ACHN (cell line): Measurements from ENCODE around the gene ITGBL1.

Experiments
- DNase-seq: peaks from one replicate; pipeline ENCODE4 v3.0.0-alpha.2; 2015
- in situ Hi-C: cut with HindIII; loops from 2 replicates; pipeline ENCODE4 v1.10.0; 2017; ENCODE audit warnings: low sequenced_read_pairs, low pct_ligation_motif_present, low pct_unique_long_range_greater_than_20kb

Gene ITGBL1

DNA sequence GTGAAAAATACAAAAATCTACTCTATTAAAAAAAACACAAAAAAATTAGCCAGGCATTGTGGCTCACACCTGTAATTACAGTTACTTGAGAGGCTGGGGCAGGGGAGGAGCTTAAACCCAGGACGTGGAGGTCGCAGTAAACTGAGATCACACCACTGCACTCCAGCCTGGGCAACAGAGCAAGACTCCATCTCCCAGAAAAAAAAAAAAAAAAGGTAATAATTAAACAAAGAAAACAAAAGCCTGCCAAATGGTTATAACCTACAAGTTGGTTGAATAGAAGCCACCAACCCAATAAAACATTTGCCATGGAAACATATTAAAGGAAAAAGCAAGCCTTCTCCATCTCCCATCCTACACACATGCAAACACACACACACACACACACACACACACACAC is 255.2 kb downstream of the ITGBL1 start:
- DNase-seq, result no peak
- in situ Hi-C loops, result no loop called here

DNA sequence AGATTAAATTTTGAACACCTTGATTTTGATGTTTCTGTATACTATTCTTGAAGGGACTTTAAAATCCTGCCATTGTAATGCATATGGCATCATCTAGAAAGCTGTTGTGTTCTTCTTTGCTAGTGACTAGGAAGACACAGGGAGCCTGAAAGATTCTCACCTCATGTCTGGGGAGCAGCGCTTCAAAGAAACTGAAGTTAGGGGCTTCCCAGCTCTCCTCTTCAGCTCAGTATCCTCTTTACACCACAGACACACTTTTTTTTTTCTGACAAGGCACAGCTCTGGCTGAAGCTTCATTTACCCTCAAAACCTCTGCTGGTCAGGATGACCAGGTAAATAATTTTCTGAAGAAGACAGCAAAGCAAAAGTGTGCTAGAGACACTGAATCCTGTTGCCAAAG is 255.6 kb downstream of the ITGBL1 start:
- in situ Hi-C loops, result no loop called here
- no peak for DNase-seq

GRCh38 chr13:101709952-101710351 is 257.5 kb downstream of the ITGBL1 start:
- no peak for DNase-seq
- in situ Hi-C loops, result no loop called here

GRCh38 chr13:101711307-101712025 is 259.0 kb downstream of the ITGBL1 start:
- in situ Hi-C loops, result no loop called here

DNA sequence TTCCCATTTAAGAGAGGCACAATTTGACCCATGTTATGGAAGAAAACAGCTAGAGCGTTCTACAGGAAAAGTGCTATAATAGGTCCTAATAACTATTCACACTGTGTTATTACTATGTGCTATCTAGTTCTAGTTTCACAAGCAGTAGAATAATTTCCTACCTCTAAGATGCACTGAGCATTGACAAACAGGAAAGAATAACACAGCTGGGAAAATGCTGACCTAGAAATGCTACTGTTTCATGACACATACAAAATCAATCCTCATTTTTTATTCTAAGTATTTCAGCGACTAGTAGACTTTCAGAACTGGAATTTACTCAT is 259.5 kb downstream of the ITGBL1 start:
- DNase-seq, result no peak
- in situ Hi-C loops, result no loop called here

More at GRCh38 chr13:101711307-101712025, 259.0 kb downstream of the ITGBL1 start:
- DNase-seq, result no peak

GRCh38 chr13:101714195-101714594 is 261.7 kb downstream of the ITGBL1 start:
- in situ Hi-C loops, result no loop called here

DNA sequence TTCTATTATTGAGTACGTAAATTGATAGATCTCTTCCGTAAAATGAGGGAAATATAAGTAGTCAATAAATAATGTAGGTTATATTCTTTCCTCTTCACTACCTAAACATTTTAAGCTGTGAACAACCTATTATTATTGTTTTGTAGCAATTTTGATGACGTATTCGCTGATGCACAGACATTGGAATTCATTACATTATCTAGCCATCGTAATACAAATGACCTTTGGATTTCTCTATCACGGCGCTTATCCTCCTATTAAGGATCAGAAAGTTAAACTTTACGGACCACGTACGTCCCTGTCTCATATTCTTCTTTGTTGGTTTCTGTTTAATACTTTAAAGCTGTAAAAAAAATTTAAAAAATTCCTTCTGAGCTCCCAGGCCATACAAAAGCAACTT is 264.9 kb downstream of the ITGBL1 start:
- in situ Hi-C loops, result no loop called here
- no peak for DNase-seq

More at GRCh38 chr13:101714195-101714594, 261.7 kb downstream of the ITGBL1 start:
- no peak for DNase-seq

GRCh38 chr13:101718496-101718895 is 266.0 kb downstream of the ITGBL1 start:
- no peak for DNase-seq
- in situ Hi-C loops, result no loop called here

DNA sequence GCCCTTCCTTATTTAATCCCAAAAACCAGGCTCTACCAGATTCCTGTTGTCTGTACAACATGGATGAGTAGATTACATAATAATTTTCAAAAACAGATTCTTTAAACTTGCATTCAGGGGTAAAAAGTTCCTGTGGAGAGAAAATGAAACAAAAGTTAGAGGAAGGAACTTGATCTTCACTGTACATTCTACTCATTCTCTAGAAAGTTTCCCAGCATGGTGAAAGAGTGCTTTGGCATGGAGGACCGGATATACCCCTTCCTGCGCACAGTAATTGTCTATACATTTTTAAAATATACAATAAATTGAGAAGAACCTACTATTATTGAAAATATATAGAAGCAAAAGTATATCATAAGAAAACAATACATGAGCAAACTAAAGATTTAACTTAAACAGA is 274.2 kb downstream of the ITGBL1 start:
- in situ Hi-C loops, result no loop called here
- DNase-seq, result no peak

- no peak for DNase-seq
- in situ Hi-C loops, result no loop called here
Measured at GRCh38 chr13:101727118-101727517, 274.6 kb downstream of the ITGBL1 start.

DNA sequence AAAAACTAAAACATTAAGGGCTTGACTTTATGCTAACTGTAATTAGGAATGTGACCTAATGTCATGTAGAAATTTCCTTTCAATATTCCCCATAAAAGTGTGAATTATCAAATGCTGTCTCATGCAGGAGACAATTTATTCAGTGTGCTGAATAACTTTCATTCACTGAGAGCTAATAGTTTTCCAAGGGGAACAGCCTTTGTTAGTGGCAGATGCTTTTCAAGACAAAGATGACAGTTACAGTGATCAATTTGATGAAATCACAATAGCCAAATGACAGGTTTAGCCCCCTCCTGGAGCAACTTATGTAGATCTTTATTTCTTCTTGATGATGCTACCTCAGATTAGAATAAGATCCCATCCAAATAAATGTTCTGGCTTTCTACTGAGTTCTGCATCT is 275.5 kb downstream of the ITGBL1 start:
- in situ Hi-C loops, result no loop called here
- no peak for DNase-seq

- in situ Hi-C loops, result no loop called here
Measured at GRCh38 chr13:101728615-101729014, 276.1 kb downstream of the ITGBL1 start.

GRCh38 chr13:101730420-101731000 is 278.0 kb downstream of the ITGBL1 start:
- DNase-seq, result no peak

More at GRCh38 chr13:101728615-101729014, 276.1 kb downstream of the ITGBL1 start:
- DNase-seq, result no peak

DNA sequence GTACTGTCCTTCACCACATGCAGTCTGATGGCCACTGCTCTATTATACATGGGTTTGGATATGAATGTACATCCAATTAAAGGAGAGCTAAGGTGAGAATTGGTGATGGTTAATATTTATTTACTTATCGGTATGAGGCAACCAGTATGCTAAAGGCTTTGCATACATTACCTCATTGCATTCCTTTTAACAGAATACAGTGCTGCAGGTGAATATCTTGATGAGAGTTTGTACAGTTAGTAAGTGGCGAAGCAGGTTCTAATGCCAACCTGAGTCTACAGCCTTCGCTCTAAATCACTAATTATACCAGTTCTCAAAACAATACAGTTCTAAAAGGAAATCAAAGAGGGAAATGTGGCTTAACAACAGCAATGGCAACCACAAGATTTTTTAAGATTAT is 284.1 kb downstream of the ITGBL1 start:
- no peak for DNase-seq
- in situ Hi-C loops, result no loop called here

More at GRCh38 chr13:101730420-101731000, 278.0 kb downstream of the ITGBL1 start:
- in situ Hi-C loops, result no loop called here

GRCh38 chr13:101738336-101738735 is 285.9 kb downstream of the ITGBL1 start:
- no peak for DNase-seq
- in situ Hi-C loops, result no loop called here

GRCh38 chr13:101739382-101740178 is 287.1 kb downstream of the ITGBL1 start:
- DNase-seq, result peak; percentile 20

GRCh38 chr13:101746513-101746912 is 294.0 kb downstream of the ITGBL1 start:
- in situ Hi-C loops, result no loop called here
- no peak for DNase-seq

More at GRCh38 chr13:101739382-101740178, 287.1 kb downstream of the ITGBL1 start:
- in situ Hi-C loops, result no loop called here

GRCh38 chr13:101747039-101747438 is 294.6 kb downstream of the ITGBL1 start:
- peak; percentile 14 for DNase-seq
- in situ Hi-C loops, result no loop called here

GRCh38 chr13:101749584-101749983 is 297.1 kb downstream of the ITGBL1 start:
- DNase-seq, result no peak
- in situ Hi-C loops, result no loop called here
